ENCODE data around the gene SMIM7.
"Not testable (repeated sequence)": the region's sequence is repeated elsewhere in the genome, so short reads cannot be mapped to it uniquely, and the experiment has no call there.

DNA sequence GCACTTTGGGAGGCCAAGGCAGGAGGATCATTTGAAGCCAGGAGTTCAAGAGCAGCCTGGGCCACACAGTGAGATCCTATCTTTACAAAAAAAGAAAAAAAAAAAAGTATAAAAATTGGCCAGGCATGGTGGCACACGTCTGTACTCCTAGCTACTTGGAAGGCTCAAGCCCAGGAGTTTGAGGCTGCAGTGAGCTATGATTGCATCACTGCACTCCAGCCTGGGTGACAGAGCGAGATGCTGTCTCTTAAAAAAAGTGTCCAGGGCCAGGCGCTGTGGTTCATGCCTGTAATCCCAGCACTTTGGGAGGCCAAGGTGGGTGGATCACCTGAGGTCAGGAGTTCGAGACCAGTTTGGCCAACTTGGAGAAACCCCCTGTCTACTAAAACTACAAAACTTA is 13.9 kb upstream of the SMIM7 start:
- not testable (repeated sequence) for TF ChIP-seq CTCF, POLR2A (IDR thresholded peaks at IDR 0.05)
